ENCODE results near the gene RNF169. TPM values are rescaled to one million over a fixed set of nuclear protein-coding genes. Genes with fewer than 3 reads are reported as not detected.

The RNF169 gene
- total and polyA plus RNA-seq, 2 experiments from 2014 or later: 0.78 to 16.5 TPM

DNA sequence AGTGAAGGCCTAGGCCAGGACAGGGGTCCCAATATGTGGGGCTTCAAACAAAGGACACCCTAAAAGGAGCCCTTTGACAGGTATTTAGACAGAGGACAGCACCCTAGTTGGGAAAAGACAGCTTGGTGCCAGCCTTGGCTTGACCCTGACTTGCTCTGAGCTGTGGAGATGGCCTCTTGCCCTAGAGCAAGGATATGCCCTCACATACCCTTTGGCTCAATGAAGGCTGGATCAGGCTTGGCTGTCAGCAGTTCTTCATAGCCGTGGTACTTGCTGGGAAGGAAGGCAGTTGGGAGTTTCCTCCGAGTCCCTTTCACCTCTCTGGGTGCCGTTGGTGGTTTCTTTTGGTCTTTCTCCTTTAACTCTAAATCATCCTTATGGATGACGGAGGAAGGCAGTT, 96.2 kb downstream of the RNF169 start:
- peaks cover 4% of the 10 kb centered on the region for H3K27me3 Mint-ChIP-seq (ENCODE audit: insufficient read depth, low read depth, poor library complexity)
- H3K79me2 ChIP-seq (replicated peaks; ENCODE audit: insufficient read depth): no peaks in the 10 kb centered on the region
- H3K27ac Mint-ChIP-seq: no peak overlapping the region

More for the DNA sequence above, 96.2 kb downstream of the RNF169 start:
- no peaks in the 10 kb centered on the region for H3K36me3 ChIP-seq (ENCODE audit: insufficient read depth)
- H3F3A ChIP-seq (replicated peaks; ENCODE audit: low read depth): no peaks in the 10 kb centered on the region
- H3K27me3 ChIP-seq (ENCODE audit: insufficient read depth): no peaks in the 10 kb centered on the region
- ATAC-seq: no peak
- H2AFZ ChIP-seq: no peak overlapping the region
- H3K9me2 ChIP-seq (ENCODE audit: insufficient read depth): no peaks in the 10 kb centered on the region
- DNase-seq (ENCODE audit: low spot score): no peak
- no peak overlapping the region for H3K27ac ChIP-seq (ENCODE audit: low read depth)
- no peak overlapping the region for H3K4me3 ChIP-seq
- peaks cover 9% of the 10 kb centered on the region for H3K4me1 ChIP-seq (ENCODE audit: insufficient read depth)
- Mint-ChIP-seq H3K4me3 (no peak overlapping the region), H3K4me1 (peaks cover 13% of the 10 kb centered on the region), H3K9me3 (no peaks in the 10 kb centered on the region; the same call in 2 of the 3 replicates), H3K36me3 (ENCODE audit: low read depth) (0 out of 3 replicates have a peak, but pooled peaks cover under 1% of the 10 kb centered on the region)
- no peak overlapping the region for H3K4me2 ChIP-seq
- H4K20me1 ChIP-seq (replicated peaks; ENCODE audit: insufficient read depth): no peaks in the 10 kb centered on the region
- TF ChIP-seq, protein P1, sequence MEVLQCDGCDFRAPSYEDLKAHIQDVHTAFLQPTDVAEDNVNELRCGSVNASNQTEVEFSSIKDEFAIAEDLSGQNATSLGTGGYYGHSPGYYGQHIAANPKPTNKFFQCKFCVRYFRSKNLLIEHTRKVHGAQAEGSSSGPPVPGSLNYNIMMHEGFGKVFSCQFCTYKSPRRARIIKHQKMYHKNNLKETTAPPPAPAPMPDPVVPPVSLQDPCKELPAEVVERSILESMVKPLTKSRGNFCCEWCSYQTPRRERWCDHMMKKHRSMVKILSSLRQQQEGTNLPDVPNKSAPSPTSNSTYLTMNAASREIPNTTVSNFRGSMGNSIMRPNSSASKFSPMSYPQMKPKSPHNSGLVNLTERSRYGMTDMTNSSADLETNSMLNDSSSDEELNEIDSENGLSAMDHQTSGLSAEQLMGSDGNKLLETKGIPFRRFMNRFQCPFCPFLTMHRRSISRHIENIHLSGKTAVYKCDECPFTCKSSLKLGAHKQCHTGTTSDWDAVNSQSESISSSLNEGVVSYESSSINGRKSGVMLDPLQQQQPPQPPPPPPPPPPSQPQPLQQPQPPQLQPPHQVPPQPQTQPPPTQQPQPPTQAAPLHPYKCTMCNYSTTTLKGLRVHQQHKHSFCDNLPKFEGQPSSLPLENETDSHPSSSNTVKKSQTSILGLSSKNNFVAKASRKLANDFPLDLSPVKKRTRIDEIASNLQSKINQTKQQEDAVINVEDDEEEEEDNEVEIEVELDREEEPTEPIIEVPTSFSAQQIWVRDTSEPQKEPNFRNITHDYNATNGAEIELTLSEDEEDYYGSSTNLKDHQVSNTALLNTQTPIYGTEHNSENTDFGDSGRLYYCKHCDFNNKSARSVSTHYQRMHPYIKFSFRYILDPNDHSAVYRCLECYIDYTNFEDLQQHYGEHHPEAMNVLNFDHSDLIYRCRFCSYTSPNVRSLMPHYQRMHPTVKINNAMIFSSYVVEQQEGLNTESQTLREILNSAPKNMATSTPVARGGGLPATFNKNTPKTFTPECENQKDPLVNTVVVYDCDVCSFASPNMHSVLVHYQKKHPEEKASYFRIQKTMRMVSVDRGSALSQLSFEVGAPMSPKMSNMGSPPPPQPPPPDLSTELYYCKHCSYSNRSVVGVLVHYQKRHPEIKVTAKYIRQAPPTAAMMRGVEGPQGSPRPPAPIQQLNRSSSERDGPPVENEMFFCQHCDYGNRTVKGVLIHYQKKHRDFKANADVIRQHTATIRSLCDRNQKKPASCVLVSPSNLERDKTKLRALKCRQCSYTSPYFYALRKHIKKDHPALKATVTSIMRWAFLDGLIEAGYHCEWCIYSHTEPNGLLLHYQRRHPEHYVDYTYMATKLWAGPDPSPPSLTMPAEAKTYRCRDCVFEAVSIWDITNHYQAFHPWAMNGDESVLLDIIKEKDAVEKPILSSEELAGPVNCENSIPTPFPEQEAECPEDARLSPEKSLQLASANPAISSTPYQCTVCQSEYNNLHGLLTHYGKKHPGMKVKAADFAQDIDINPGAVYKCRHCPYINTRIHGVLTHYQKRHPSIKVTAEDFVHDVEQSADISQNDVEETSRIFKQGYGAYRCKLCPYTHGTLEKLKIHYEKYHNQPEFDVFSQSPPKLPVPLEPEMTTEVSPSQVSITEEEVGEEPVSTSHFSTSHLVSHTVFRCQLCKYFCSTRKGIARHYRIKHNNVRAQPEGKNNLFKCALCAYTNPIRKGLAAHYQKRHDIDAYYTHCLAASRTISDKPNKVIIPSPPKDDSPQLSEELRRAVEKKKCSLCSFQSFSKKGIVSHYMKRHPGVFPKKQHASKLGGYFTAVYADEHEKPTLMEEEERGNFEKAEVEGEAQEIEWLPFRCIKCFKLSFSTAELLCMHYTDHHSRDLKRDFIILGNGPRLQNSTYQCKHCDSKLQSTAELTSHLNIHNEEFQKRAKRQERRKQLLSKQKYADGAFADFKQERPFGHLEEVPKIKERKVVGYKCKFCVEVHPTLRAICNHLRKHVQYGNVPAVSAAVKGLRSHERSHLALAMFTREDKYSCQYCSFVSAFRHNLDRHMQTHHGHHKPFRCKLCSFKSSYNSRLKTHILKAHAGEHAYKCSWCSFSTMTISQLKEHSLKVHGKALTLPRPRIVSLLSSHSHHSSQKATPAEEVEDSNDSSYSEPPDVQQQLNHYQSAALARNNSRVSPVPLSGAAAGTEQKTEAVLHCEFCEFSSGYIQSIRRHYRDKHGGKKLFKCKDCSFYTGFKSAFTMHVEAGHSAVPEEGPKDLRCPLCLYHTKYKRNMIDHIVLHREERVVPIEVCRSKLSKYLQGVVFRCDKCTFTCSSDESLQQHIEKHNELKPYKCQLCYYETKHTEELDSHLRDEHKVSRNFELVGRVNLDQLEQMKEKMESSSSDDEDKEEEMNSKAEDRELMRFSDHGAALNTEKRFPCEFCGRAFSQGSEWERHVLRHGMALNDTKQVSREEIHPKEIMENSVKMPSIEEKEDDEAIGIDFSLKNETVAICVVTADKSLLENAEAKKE (CRISPR knock-in tag; IDR thresholded peaks at IDR 0.05): no peak
- TF ChIP-seq EZH2phosphoT487 (IDR thresholded peaks at IDR 0.05; ENCODE audit: unreplicated experiment) (no peak), POLR2AphosphoS5 (IDR thresholded peaks at IDR 0.05; ENCODE audit: low read depth) (no peak), EZH2 (IDR thresholded peaks at IDR 0.05; ENCODE audit: low read depth, unreplicated experiment) (no peak), NANOG (IDR thresholded peaks at IDR 0.05; ENCODE audit: borderline replicate concordance) (no peak), ZNF114 (CRISPR knock-in tag; IDR thresholded peaks at IDR 0.05) (no peak), STAT1 (IDR thresholded peaks at IDR 0.05; ENCODE audit: unreplicated experiment) (no peak)
- TF ChIP-seq, protein P2, sequence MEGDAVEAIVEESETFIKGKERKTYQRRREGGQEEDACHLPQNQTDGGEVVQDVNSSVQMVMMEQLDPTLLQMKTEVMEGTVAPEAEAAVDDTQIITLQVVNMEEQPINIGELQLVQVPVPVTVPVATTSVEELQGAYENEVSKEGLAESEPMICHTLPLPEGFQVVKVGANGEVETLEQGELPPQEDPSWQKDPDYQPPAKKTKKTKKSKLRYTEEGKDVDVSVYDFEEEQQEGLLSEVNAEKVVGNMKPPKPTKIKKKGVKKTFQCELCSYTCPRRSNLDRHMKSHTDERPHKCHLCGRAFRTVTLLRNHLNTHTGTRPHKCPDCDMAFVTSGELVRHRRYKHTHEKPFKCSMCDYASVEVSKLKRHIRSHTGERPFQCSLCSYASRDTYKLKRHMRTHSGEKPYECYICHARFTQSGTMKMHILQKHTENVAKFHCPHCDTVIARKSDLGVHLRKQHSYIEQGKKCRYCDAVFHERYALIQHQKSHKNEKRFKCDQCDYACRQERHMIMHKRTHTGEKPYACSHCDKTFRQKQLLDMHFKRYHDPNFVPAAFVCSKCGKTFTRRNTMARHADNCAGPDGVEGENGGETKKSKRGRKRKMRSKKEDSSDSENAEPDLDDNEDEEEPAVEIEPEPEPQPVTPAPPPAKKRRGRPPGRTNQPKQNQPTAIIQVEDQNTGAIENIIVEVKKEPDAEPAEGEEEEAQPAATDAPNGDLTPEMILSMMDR (conservative IDR thresholded peaks at IDR 0.05; ENCODE audit: low read depth in 2 of 2): no peak
- TF ChIP-seq, protein P3, sequence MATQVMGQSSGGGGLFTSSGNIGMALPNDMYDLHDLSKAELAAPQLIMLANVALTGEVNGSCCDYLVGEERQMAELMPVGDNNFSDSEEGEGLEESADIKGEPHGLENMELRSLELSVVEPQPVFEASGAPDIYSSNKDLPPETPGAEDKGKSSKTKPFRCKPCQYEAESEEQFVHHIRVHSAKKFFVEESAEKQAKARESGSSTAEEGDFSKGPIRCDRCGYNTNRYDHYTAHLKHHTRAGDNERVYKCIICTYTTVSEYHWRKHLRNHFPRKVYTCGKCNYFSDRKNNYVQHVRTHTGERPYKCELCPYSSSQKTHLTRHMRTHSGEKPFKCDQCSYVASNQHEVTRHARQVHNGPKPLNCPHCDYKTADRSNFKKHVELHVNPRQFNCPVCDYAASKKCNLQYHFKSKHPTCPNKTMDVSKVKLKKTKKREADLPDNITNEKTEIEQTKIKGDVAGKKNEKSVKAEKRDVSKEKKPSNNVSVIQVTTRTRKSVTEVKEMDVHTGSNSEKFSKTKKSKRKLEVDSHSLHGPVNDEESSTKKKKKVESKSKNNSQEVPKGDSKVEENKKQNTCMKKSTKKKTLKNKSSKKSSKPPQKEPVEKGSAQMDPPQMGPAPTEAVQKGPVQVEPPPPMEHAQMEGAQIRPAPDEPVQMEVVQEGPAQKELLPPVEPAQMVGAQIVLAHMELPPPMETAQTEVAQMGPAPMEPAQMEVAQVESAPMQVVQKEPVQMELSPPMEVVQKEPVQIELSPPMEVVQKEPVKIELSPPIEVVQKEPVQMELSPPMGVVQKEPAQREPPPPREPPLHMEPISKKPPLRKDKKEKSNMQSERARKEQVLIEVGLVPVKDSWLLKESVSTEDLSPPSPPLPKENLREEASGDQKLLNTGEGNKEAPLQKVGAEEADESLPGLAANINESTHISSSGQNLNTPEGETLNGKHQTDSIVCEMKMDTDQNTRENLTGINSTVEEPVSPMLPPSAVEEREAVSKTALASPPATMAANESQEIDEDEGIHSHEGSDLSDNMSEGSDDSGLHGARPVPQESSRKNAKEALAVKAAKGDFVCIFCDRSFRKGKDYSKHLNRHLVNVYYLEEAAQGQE (IDR thresholded peaks at IDR 0.05; ENCODE audit: unreplicated experiment): no peak

Measured in GM23338 (cell line).